Smooth muscle cell (in vitro differentiated cells): ENCODE data around the gene ZIC2. TPM values are rescaled to one million over a fixed set of nuclear protein-coding genes. Genes with fewer than 3 reads are reported as not detected.

Experiments
- DNase-seq: peaks from one replicate; lab custom pipeline; 2025; ENCODE audit not compliant: unreplicated experiment; lab: John Stamatoyannopoulos, UW
- H2AFZ ChIP-seq: fragments of 200-600 bp; sonication (generic); 2 replicates; pipeline ENCODE4 v1.6.0; 2016; ENCODE audit warnings: antibody characterized with exemption, low read depth, mild to moderate bottlenecking
- H3F3A ChIP-seq: fragments of 200-600 bp; sonication (generic); 2 replicates; pipeline ENCODE4 v1.6.0; 2017; ENCODE audit warnings: antibody characterized with exemption, low read depth
- H3K27ac ChIP-seq: fragments of 200-600 bp; sonication (generic); 2 replicates; pipeline ENCODE4 v1.5.1; 2016; ENCODE audit warnings: low read depth, mild to moderate bottlenecking
- H3K27me3 ChIP-seq: fragments of 200-600 bp; sonication (generic); 2 replicates; pipeline ENCODE4 v1.6.1; 2016; ENCODE audit warnings: low read depth, mild to moderate bottlenecking
- H3K36me3 ChIP-seq: fragments of 200-600 bp; sonication (generic); 2 replicates; pipeline ENCODE4 v1.5.1; 2016; ENCODE audit warnings: low read depth
- H3K4me1 ChIP-seq: fragments of 200-600 bp; sonication (generic); 2 replicates; pipeline ENCODE4 v1.5.1; 2016; ENCODE audit warnings: low read depth
- H3K4me2 ChIP-seq: fragments of 200-600 bp; sonication (generic); 2 replicates; pipeline ENCODE4 v1.6.0; 2016; ENCODE audit warnings: mild to moderate bottlenecking
- H3K4me3 ChIP-seq: fragments of 200-600 bp; sonication (generic); 2 replicates; pipeline ENCODE4 v1.5.1; 2016; ENCODE audit warnings: mild to moderate bottlenecking
- H3K79me2 ChIP-seq: fragments of 200-600 bp; sonication (generic); 2 replicates; pipeline ENCODE4 v1.6.0; 2016; ENCODE audit warnings: low read depth, mild to moderate bottlenecking
- H3K9ac ChIP-seq: fragments of 200-600 bp; sonication (generic); 2 replicates; pipeline ENCODE4 v1.6.0; 2016; ENCODE audit warnings: low read depth
- H3K9me3 ChIP-seq: fragments of 200-600 bp; sonication (generic); replicated peaks from 2 replicates; pipeline ENCODE4 v1.5.1; 2016; ENCODE audit warnings: low read depth
- H4K20me1 ChIP-seq: fragments of 200-600 bp; sonication (generic); 2 replicates; pipeline ENCODE4 v1.6.0; 2016; ENCODE audit warnings: low read depth
- WGBS: methylation state at CpG from one replicate; pipeline ENCODE4 v1.1.7; 2016; ENCODE audit warnings: low lambda C conversion rate; 5-methylcytosine and 5-hydroxymethylcytosine counted together
- polyA plus RNA-seq: library from polyadenylated mRNA; unstranded; fragments of >200 nt; fragmentation: Nextera tagmentation; extraction: Ambion mirVana; gene quantifications from 2 replicates; pipeline ENCODE4 v1.2.1, GENCODE V29; 2016
- total RNA-seq: library from RNA; depleted of rRNA; stranded (reverse); fragments of >200 nt; gene quantifications from 2 replicates; pipeline ENCODE4 v1.2.3, GENCODE V29; 2014
- TF ChIP-seq, protein P1 (sequence below): fragments of 200-600 bp; sonication (generic); IDR thresholded peaks from 2 replicates; pipeline ENCODE4 v1.5.1; 2017; ENCODE audit warnings: borderline replicate concordance, mild to moderate bottlenecking, antibody characterized with exemption; ENCODE audit not compliant: insufficient read depth, poor library complexity, severe bottlenecking

Gene ZIC2
- total and polyA plus RNA-seq, 2 experiments from 2014 or later, result not detected

DNA sequence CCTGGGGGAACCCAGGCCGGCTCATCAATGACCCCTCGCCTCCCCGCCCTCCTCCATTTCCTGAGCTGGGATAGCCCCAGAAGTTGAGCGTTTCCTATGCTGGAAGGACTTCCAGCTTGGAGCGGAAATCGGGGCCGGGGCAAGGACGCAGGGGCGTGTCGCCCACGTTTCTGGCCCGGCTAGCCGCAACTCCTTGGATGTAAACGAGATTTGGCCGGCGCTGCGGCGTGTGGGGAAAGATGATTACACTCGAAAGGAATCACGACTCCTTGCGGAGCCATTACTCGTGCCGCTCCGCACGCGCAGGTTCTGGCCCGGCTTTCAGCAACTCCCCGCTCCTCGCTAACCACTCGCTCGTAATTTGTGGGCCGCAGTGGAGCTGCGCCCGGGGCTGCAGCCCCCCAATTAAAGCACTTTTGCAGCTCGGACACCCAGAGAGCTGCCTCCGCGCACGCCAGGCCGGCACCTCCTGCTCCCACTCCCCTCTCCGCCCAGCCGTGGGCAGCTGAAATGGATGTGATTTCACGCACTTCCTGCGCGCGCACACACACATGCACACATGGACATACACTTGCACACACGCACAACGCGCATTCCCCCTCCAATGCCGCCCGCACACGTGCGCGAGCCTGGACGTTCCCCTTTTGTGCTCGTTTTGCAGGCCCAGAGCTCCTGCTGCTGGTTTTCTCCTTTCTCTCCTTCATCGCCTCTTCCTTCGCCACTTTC is 25.7 kb upstream of the ZIC2 start:
- 3% methylated on average over 57 of the region's 57 CpGs for WGBS
- H3K4me3 ChIP-seq, result peak overlapping the region; percentile 44
- no peak for DNase-seq
- H3K4me1 ChIP-seq, result peaks cover 36% of the 10 kb centered on the region
- no peak overlapping the region for H3K27ac ChIP-seq
- peak overlapping the region; percentile 90 for H3K4me2 ChIP-seq
- H3K27me3 ChIP-seq, result peaks cover 99% of the 10 kb centered on the region
- H3K9me3 ChIP-seq, result no peaks in the 10 kb centered on the region
- no peaks in the 10 kb centered on the region for H4K20me1 ChIP-seq
- no peaks in the 10 kb centered on the region for H3K79me2 ChIP-seq
- H3K36me3 ChIP-seq, result no peaks in the 10 kb centered on the region
- H3F3A ChIP-seq, result no peaks in the 10 kb centered on the region
- H2AFZ ChIP-seq, result peak overlapping the region; percentile 52
- H3K9ac ChIP-seq, result no peak overlapping the region
- TF ChIP-seq, protein P1, sequence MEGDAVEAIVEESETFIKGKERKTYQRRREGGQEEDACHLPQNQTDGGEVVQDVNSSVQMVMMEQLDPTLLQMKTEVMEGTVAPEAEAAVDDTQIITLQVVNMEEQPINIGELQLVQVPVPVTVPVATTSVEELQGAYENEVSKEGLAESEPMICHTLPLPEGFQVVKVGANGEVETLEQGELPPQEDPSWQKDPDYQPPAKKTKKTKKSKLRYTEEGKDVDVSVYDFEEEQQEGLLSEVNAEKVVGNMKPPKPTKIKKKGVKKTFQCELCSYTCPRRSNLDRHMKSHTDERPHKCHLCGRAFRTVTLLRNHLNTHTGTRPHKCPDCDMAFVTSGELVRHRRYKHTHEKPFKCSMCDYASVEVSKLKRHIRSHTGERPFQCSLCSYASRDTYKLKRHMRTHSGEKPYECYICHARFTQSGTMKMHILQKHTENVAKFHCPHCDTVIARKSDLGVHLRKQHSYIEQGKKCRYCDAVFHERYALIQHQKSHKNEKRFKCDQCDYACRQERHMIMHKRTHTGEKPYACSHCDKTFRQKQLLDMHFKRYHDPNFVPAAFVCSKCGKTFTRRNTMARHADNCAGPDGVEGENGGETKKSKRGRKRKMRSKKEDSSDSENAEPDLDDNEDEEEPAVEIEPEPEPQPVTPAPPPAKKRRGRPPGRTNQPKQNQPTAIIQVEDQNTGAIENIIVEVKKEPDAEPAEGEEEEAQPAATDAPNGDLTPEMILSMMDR, result no peak

DNA sequence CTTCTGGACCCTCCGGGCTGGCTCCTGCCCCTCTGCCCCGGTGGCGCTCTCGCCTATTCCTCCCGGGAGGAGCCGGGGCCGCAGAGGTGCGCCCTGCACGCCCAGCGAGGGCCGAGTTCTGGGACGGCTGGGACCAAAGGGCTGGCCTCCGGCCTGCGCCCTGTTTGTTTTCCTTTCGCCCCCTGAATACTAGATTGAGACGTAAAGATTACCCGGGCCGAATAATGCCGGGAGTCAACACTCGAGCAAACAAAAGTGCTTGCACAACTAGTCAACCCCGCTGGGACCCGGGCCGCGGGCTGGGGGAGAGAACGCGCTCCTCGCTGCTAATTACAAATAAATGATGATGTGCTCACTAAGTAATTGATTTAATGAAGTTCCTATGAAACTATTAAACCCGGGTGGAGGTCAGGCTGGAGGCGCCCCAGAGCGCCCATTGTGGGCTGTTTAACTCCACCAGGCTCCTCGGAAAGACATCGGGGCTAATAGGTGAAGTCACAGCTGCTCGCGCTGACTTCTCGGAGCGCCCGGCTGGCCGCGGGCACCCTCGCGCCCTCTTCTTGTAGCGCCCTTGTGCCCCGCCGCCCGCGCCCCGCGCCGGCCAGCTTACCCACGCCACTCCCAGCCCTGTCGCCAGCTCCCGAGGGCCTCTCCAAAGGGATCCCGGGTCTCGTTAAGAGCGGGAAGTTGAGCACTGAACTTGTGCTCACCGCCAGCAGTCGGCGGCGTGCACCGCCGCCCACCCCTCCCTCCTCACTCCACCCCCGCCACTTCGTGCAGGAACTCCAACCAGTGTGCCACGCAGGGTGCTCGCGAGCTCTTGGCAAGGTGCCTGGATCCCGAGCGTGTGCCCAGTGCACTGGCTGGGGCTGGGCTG is 24.9 kb upstream of the ZIC2 start:
- Histone ChIP-seq H3K4me1 (peaks cover 39% of the 10 kb centered on the region), H3K27me3 (peaks cover 99% of the 10 kb centered on the region), H3K4me2 (peak overlapping the region; percentile 90), H3K79me2 (no peaks in the 10 kb centered on the region), H2AFZ (peak overlapping the region; percentile 52), H3K36me3 (no peaks in the 10 kb centered on the region), H3K4me3 (peak overlapping the region; percentile 44), H3F3A (no peaks in the 10 kb centered on the region), H3K9ac (no peak overlapping the region), H4K20me1 (no peaks in the 10 kb centered on the region), H3K9me3 (no peaks in the 10 kb centered on the region), H3K27ac (no peak overlapping the region)
- TF ChIP-seq, protein P1, result no peak
- 2% methylated on average over 44 of the region's 68 CpGs for WGBS
- no peak for DNase-seq

DNA sequence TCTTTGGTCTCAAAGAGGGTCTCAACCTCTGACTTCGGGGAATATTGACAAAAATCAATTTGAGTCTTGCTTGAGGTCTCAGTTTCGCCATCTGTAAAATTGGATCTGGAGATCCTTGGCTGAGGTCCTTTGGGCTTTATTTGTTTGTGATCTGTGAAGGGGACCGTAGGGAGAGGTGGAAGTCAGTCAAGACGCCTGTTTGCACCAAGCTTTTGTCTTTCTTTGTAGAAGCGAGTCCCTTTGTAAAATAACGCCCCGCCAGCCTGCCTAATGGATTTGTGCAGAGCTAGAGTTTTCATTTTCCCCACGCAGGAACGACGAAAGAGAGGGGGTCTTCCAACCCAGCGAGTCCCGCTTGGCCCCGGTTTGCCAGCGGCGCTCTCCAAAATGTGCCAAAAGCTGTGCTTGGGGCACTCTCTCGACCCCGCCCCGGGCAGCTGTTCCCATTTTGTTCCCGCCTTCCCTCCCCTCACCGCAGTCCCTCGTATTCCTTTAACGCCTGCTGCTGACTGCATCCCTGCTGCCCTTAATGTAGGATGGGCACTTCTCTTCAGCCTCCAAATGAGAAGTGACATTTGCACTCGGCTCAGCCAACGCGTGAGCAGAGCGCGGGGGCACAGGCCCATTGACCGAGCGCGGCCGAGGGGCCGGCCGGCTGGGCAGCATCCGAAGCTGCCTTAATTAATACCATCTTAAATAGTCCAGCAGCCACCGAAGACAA is 23.0 kb upstream of the ZIC2 start:
- peaks cover 39% of the 10 kb centered on the region for H3K4me1 ChIP-seq
- H3K4me3 ChIP-seq, result no peak overlapping the region
- no peaks in the 10 kb centered on the region for H3F3A ChIP-seq
- H2AFZ ChIP-seq, result no peak overlapping the region
- H3K4me2 ChIP-seq, result peak overlapping the region; percentile 78
- TF ChIP-seq, protein P1, result no peak
- H3K27ac ChIP-seq, result no peak overlapping the region
- no peak overlapping the region for H3K9ac ChIP-seq
- no peak for DNase-seq
- no peaks in the 10 kb centered on the region for H3K79me2 ChIP-seq
- peaks cover 100% of the 10 kb centered on the region for H3K27me3 ChIP-seq
- 2% methylated on average over 32 of the region's 35 CpGs for WGBS
- no peaks in the 10 kb centered on the region for H3K36me3 ChIP-seq
- no peaks in the 10 kb centered on the region for H3K9me3 ChIP-seq
- H4K20me1 ChIP-seq, result no peaks in the 10 kb centered on the region
